GM19328 (cell line): ENCODE results near the gene ATP2B2.
"Not testable (repeated sequence)": the region's sequence is repeated elsewhere in the genome, so short reads cannot be mapped to it uniquely, and the experiment has no call there.

Source experiments
- ATAC-seq: cut with Tn5 transposase; IDR thresholded peaks from one replicate; pipeline ENCODE4 v1.9.1; 2021; ENCODE audit warnings: mild to moderate bottlenecking, moderate library complexity; ENCODE audit not compliant: unreplicated experiment

ATP2B2 gene

GRCh38 chr3:10505050-10505790 lies at the start of gene ATP2B2:
TSS of gene ATP2B2 (minus strand) at chr3:10505586. CDS start at chr3:10449543, 56,043 bp downstream.
- no peak for ATAC-seq

- no peak for ATAC-seq
These were observed 49.4 kb upstream of the ATP2B2 start for GRCh38 chr3:10554746-10555145.

- ATAC-seq: no peak
These were observed 48.8 kb upstream of the ATP2B2 start for GRCh38 chr3:10554236-10554611.

GRCh38 chr3:10553591-10554235 lies 48.3 kb upstream of the ATP2B2 start:
- ATAC-seq: no peak

- ATAC-seq: no peak
These were observed 47.2 kb upstream of the ATP2B2 start for GRCh38 chr3:10552631-10552943.

GRCh38 chr3:10551821-10552630 lies 46.6 kb upstream of the ATP2B2 start:
- ATAC-seq: no peak

GRCh38 chr3:10551139-10551538 lies 45.8 kb upstream of the ATP2B2 start:
- ATAC-seq: no peak

- no peak for ATAC-seq
These were observed 45.3 kb upstream of the ATP2B2 start for GRCh38 chr3:10550705-10551104.

GRCh38 chr3:10549617-10550230 lies 44.3 kb upstream of the ATP2B2 start:
- no peak for ATAC-seq

GRCh38 chr3:10548992-10549391 lies 43.6 kb upstream of the ATP2B2 start:
- no peak for ATAC-seq

- no peak for ATAC-seq
These were observed 42.7 kb upstream of the ATP2B2 start for GRCh38 chr3:10547841-10548783.

GRCh38 chr3:10547413-10547812 lies 42.0 kb upstream of the ATP2B2 start:
- ATAC-seq: no peak

GRCh38 chr3:10546820-10547263 lies 41.5 kb upstream of the ATP2B2 start:
- ATAC-seq: no peak

- no peak for ATAC-seq
These were observed 40.8 kb upstream of the ATP2B2 start for GRCh38 chr3:10546181-10546624.

- ATAC-seq: no peak
These were observed 37.1 kb upstream of the ATP2B2 start for GRCh38 chr3:10542518-10542917.

GRCh38 chr3:10540347-10540746 lies 35.0 kb upstream of the ATP2B2 start:
- ATAC-seq: not testable (repeated sequence)

- no peak for ATAC-seq
These were observed 28.7 kb upstream of the ATP2B2 start for GRCh38 chr3:10534066-10534465.

- ATAC-seq: no peak
These were observed 28.3 kb upstream of the ATP2B2 start for GRCh38 chr3:10533737-10534023.

GRCh38 chr3:10532939-10533736 lies 27.8 kb upstream of the ATP2B2 start:
- no peak for ATAC-seq

- no peak for ATAC-seq
These were observed 25.6 kb upstream of the ATP2B2 start for GRCh38 chr3:10531031-10531430.
